Activated CD4-positive, alpha-beta T cell treated with anti-CD3 and anti-CD28 coated beads, Interleukin-2, amount 50 U/mL, for 16 hours (primary cell): Measurements from ENCODE around the gene AMIGO1.
"Not testable (repeated sequence)": the region's sequence is repeated elsewhere in the genome, so short reads cannot be mapped to it uniquely, and the experiment has no call there.

ENCODE experiments used
- DNase-seq: peaks from one replicate; pipeline ENCODE4 v3.0.0-alpha.2; 2020

AMIGO1 gene

GRCh38 chr1:109482242-109482641, 27.3 kb downstream of the AMIGO1 start:
- DNase-seq: no peak

DNA sequence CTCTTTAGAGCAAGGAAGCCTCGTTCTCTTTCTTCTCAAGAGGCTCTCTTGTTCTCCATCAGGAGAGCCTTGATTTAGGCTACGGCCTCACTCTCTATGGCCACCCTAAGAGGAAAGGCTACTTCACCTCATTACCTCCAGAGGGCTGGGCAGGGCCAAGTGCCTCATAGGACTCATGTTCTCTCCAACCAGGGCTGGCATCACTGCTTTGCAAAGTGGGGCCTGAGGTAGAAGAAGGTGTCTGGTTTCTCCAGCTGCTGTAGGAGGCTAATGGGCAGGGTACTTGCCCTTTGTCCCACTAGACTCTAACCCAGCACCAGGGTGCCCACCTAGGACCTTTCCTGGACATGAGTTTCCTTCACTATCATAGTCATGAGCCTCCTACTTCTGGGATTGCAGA, 27.9 kb downstream of the AMIGO1 start:
- DNase-seq: no peak

DNA sequence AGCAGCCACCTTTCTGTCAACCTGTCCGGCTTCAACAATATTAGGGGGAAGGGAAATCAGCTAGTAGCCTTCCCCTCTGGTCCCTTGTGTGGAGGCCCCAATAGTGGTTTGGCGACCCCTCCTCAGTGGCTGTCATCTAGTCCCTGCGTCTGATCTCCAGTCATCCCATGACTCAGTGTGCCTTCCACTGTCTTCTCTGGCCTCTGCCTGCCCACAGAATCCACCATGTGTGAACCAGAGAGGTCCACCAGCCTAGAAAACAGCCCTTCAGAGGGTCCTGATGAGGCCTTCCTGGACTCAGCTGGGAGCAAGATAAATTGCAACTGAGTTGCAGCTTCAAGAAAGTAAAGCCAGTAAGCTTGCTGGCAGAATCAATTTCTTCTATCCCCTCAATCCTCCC, 29.6 kb downstream of the AMIGO1 start:
- no peak for DNase-seq

DNA sequence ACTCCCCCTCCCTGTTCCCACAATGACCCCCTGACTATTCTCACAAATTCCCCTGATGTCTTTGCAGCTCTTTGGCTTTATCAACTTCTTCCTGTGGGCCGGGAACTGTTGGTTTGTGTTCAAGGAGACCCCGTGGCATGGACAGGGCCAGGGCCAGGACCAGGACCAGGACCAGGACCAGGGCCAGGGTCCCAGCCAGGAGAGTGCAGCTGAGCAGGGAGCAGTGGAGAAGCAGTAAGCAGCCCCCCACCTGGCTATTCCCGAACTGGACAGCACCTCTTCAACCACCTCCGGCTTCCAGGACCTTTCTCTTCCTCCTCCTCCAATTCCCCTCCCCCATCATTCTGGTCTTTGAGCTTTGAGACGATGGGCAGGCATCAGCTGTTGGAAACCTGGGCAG, 30.2 kb downstream of the AMIGO1 start:
- DNase-seq: no peak

DNA sequence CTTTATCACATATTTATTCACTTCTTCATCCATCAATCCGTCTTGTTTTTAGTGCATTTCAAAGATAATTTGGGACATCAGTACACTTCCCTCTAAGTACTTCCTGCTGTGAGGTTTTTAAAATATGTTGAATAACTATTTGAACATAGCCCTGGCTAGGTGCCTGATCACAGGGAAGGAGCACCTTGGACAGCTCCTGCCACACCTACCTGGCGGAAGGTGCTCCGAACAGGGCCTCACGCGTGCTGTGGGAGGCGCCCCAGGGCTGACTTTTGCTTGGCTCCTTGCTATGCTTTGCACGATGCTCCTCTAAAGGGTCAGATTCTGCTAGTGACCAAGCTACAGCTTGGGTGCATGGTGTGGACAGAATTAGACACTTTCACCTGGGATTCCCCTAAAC, 30.7 kb downstream of the AMIGO1 start:
- no peak for DNase-seq

DNA sequence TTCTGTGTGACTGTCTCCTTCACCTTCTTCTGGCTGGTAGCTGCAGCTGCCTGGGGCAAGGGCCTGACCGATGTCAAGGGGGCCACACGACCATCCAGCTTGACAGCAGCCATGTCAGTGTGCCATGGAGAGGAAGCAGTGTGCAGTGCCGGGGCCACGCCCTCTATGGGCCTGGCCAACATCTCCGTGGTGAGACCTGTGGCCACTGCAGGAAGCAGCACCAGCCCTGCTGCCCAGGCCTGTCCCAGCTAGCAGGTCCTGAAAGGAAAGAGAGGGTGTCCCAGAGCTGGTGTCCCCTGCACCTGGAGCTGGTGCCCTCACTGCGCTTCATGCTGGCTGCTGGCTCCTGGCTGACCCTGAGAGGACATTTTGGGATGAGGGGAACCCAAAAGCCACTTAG, 31.7 kb downstream of the AMIGO1 start:
- no peak for DNase-seq

GRCh38 chr1:109476825-109477224, 32.7 kb downstream of the AMIGO1 start:
- DNase-seq: no peak

DNA sequence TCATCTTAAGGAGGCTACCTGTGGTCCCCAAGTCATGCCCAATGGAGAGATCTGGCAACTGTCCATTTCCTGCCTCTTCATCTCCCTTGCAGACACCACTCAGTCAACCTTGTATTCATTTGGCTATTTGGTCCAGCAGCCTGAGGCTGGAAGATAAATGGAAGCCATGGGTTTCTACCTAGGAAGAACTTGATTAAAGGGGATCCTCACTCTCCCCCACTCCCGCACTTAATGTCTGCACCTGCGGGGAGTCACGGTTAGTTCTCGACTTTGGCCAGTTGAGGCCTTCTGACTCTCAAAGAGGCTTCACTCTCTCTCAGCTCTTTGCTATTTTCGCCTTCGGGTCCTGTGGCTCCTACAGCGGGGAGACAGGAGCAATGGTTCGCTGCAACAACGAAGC, 34.3 kb downstream of the AMIGO1 start:
- DNase-seq: no peak

- DNase-seq: no peak
Measured at GRCh38 chr1:109474697-109475096, 34.8 kb downstream of the AMIGO1 start.

DNA sequence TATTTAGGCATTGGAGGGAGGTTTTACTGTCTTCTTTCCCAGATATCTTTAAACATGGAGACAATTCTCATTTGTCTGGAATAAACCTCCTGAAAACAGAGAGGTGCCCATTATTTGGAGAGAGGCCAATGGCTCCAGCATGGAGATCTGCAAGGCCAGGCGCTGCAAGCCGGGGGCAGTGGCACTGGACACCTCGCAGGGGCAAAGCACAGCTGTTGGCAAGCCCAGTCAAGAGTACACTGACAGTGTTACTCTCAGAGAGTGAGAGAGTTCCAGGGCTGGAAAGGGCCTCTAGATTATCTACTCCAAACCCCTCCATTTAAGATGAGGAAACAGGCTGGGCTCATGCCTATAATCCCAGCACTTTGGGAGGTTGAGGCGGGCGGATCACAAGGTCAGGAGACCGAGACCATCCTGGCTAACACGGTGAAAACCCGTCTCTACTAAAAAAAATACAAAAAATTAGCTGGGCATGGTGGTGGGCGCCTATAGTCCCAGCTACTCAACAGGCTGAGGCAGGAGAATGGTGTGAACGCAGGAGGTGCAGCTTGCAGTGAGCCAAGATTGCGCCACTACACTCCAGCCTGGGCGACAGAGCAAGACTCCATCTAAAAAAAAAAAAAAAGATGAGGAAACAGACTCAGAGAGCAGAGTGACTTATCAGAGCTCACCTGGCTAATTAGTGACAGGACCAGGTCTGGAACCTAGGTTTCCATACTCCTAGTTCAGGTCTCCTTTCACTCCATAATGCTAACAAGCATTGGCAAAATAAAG, 36.1 kb downstream of the AMIGO1 start:
- not testable (repeated sequence) for DNase-seq

GRCh38 chr1:109472779-109473178, 36.7 kb downstream of the AMIGO1 start:
- DNase-seq: no peak

- no peak for DNase-seq
Measured at GRCh38 chr1:109470245-109470644, 39.3 kb downstream of the AMIGO1 start.

DNA sequence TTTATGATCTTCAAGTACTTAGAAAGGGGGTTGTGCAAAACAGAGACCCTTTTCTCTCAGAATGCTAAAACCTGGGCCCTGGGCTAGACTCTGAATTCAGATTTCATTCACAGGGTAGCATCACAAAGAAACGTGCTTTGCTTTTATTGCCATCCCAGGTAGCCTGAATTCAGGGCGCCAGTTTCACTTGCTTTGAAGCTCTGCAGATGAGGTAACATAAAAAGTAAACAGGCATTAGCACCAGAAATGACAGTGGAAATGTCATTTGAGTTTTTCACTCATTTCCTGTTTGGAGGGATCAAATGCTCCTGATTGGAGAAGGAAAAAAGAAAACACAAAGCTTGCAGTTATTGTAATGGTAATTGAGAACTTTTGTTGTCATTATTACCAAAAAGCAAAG, 40.6 kb downstream of the AMIGO1 start:
- no peak for DNase-seq

DNA sequence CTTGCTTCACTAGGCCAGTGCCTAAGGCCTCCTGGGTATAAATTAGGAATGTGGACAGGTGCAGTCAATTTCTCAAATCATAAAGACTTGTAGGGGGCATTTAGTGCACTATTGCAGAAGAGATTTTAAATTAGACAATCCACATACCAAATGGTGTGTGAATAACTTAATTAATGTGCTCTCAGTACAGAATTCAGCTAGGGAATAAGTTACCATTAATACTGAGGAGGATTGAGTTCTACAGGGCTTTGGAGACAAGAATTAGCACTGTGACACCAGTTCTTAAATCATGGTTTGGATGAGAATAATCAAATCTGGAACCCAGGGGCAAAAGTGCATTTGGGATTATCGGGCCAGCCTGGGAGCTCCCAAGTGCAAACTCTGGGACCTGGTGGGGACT, 41.5 kb downstream of the AMIGO1 start:
- no peak for DNase-seq

DNA sequence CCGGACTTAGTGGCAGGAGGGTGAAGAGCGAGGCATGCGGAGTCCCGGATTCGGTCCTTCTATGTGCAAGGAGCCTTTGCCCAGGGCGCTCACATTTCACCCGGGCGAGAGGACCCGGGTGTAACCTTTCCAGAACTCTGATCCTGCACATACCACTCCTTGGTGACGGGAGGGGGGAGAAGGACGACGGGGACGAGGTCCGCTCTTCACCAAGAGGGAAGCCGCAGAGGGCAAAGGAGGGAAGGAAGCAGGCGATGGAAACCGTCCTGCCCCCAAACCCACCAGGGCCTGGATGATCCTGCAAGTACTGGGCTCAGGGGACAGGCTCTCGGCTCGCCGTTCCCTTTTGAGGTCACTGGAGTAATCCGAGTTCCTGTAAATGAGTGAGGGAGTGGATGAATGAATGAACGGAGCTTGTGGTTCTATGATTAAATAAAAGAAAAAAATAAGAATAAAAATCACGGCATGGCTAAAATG, 42.2 kb downstream of the AMIGO1 start:
- no peak for DNase-seq

DNA sequence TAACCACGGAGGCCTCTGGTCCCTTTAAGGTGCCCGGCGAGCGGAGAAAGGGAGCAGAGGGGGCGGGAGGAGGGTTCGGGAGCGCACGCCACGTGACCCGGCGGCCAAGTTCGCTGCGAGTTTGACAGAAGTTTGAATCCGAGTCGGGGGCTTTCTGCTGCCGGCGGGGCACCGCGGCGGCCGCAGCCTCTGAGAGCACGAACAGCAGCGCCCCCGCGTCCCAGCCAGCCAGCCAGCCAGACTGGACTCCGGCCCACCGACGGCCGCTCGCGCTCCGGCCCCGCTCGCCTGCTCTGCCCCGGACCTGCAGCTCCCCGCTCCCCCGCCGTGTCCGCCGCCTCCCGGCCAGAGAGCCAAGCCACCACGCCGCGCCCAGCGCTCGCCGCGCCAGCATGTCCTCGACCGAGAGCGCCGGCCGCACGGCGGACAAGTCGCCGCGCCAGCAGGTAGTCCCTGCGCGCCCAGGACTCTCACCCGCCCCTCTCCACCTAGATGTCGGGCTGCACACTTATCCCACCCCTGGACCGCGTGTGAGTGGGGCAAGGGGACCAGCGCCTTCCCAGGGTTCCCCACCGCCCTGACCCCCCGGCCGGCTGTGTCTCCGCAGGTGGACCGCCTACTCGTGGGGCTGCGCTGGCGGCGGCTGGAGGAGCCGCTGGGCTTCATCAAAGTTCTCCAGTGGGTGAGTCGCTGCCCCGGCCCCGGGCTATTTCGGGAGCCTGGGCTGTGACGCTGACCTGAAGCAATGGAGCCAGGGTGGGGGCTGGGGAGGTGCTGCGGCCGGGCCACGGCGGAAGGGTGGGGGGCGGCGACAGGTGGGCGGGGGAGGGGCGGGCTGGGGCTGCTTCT, 42.9 kb downstream of the AMIGO1 start, which contains the start of gene SYPL2:
SYPL2 (plus strand) TSS at position 95 of the 849 bp plus-strand sequence; CDS start at position 393, 298 bp downstream.
- DNase-seq: no peak

- no peak for DNase-seq
Measured at GRCh38 chr1:109466125-109466451, 43.4 kb downstream of the AMIGO1 start.

- no peak for DNase-seq
Measured at GRCh38 chr1:109457819-109458218, 51.7 kb downstream of the AMIGO1 start.

- DNase-seq: no peak
Measured at GRCh38 chr1:109454497-109455133, 54.9 kb downstream of the AMIGO1 start.
